OCI-LY7 (cell line): ENCODE results near the gene THBS4. TPM values are rescaled to one million over a fixed set of nuclear protein-coding genes. Genes with fewer than 3 reads are reported as not detected.

ENCODE experiments used
- BruUV-seq: library from RNA; stranded (reverse); fragments of 400-500 nt; replicated peaks from 2 replicates; lab custom pipeline; 2021; lab: Mats Ljungman, UMichigan
- CTCF ChIA-PET: fragments of 300-600 bp; sonication (Branson Sonifier 250); formaldehyde crosslinking; loops from one replicate; lab custom pipeline; 2022; ENCODE audit warnings: antibody characterized with exemption; ENCODE audit not compliant: unreplicated experiment; lab: Charles Lee
- POLR2A ChIA-PET: fragments of 300-600 bp; sonication (Branson Sonifier 250); formaldehyde crosslinking; loops from one replicate; lab custom pipeline; 2022; ENCODE audit warnings: antibody characterized with exemption; lab: Charles Lee
- DNase-seq: peaks from one replicate; pipeline ENCODE4 v3.0.0-alpha.2; 2015; ENCODE audit warnings: low spot score
- H2AFZ ChIP-seq: fragments of 200-600 bp; sonication (generic), shearing (Covaris generic); 2 replicates; pipeline ENCODE4 v1.6.1; 2014; ENCODE audit warnings: mild to moderate bottlenecking, antibody characterized with exemption, low read length, moderate library complexity
- H3K27ac ChIP-seq: fragments of 200-600 bp; sonication (generic); 2 replicates; pipeline ENCODE4 v1.5.1; 2014; ENCODE audit warnings: mixed run types, low read depth, mild to moderate bottlenecking, moderate library complexity, low read length, inconsistent platforms; ENCODE audit not compliant: poor library complexity, severe bottlenecking
- H3K36me3 ChIP-seq: fragments of 200-600 bp; sonication (generic); 2 replicates; pipeline ENCODE4 v1.6.1; 2014; ENCODE audit warnings: mild to moderate bottlenecking, antibody characterized with exemption, low read length, moderate library complexity, mixed read lengths; ENCODE audit not compliant: insufficient read depth
- H3K4me1 ChIP-seq: fragments of 200-600 bp; sonication (generic); 2 replicates; pipeline ENCODE4 v1.5.1; 2014; ENCODE audit warnings: mild to moderate bottlenecking, low read length; ENCODE audit not compliant: insufficient read depth, poor library complexity, severe bottlenecking
- H3K4me2 ChIP-seq: fragments of 200-600 bp; sonication (generic); 2 replicates; pipeline ENCODE4 v1.6.1; 2014; ENCODE audit warnings: mild to moderate bottlenecking, low read length
- H3K4me3 ChIP-seq: fragments of 200-600 bp; sonication (generic); 2 replicates; pipeline ENCODE4 v1.5.1; 2014; ENCODE audit warnings: mild to moderate bottlenecking, low read depth, low read length; ENCODE audit not compliant: poor library complexity, severe bottlenecking
- H3K79me2 ChIP-seq: fragments of 200-600 bp; sonication (generic); 2 replicates; pipeline ENCODE4 v1.6.1; 2016; ENCODE audit warnings: low read depth, mild to moderate bottlenecking, low read length, moderate library complexity, mixed read lengths; ENCODE audit not compliant: insufficient read depth
- H3K9me2 ChIP-seq: fragments of 200-600 bp; sonication (generic); 2 replicates; pipeline ENCODE4 v1.6.1; 2016; ENCODE audit warnings: mild to moderate bottlenecking, low read length, mixed read lengths; ENCODE audit not compliant: insufficient read depth
- H3K9me3 ChIP-seq: fragments of 200-600 bp; sonication (generic); 2 replicates; pipeline ENCODE4 v1.6.1; 2014; ENCODE audit warnings: mild to moderate bottlenecking, mixed run types, low read length, mixed read lengths
- H4K20me1 ChIP-seq: fragments of 200-600 bp; sonication (generic); 2 replicates; pipeline ENCODE4 v1.6.1; 2014; ENCODE audit warnings: mild to moderate bottlenecking, antibody characterized with exemption, low read length, moderate library complexity, mixed read lengths; ENCODE audit not compliant: insufficient read depth
- CTCF ChIP-seq: fragments of 200-600 bp; sonication (generic); conservative IDR thresholded peaks from 2 replicates; pipeline ENCODE4 v1.5.1; 2014; ENCODE audit warnings: mild to moderate bottlenecking, antibody characterized with exemption, low read length, moderate library complexity, mixed read lengths
- EZH2phosphoT487 ChIP-seq: fragments of 200-600 bp; sonication (generic); IDR thresholded peaks from 2 replicates; pipeline ENCODE4 v1.6.1; 2018; ENCODE audit warnings: low read depth, borderline replicate concordance, mild to moderate bottlenecking, mixed run types, antibody characterized with exemption, low read length, moderate library complexity, mixed read lengths
- intact Hi-C: fragments of 100-400 bp; cut with micrococcal nuclease; formaldehyde crosslinking; loops from one replicate; pipeline ENCODE4 v1.10.0; 2022; ENCODE audit not compliant: unreplicated experiment
- total RNA-seq, 2 experiments: library from RNA; depleted of rRNA in 1 of 2; stranded (reverse); fragments of >200 nt in 1 of 2; shearing (Covaris generic) in 1 of 2; gene quantifications; 2 replicates each; pipeline ENCODE4 v1.2.3, GENCODE V29; 2014 to 2022

THBS4 gene
- total RNA-seq, 2 experiments from 2014 or later, result 1.8 to 4.2 TPM

GRCh38 chr5:80025069-80025468 lies 10.1 kb upstream of the THBS4 start:
- H3K27ac ChIP-seq, result no peak overlapping the region
- no peak overlapping the region for H2AFZ ChIP-seq
- no peaks in the 10 kb centered on the region for H3K9me3 ChIP-seq
- H4K20me1 ChIP-seq, result no peaks in the 10 kb centered on the region
- POLR2A ChIA-PET, result interaction anchor here (0.7 kb wide), 1 partner anchor 15 kb away, joined by 3 read pairs; no protein-coding TSS in a partner anchor
- DNase-seq, result no peak
- intact Hi-C loops, result no loop called here
- no peaks in the 10 kb centered on the region for H3K36me3 ChIP-seq
- H3K9me2 ChIP-seq, result no peaks in the 10 kb centered on the region
- no peaks in the 10 kb centered on the region for H3K79me2 ChIP-seq
- TF ChIP-seq CTCF, result no peak
- no peak for TF ChIP-seq EZH2phosphoT487
- H3K4me2 ChIP-seq, result no peak overlapping the region
- H3K4me1 ChIP-seq, result no peaks in the 10 kb centered on the region
- no peak overlapping the region for H3K4me3 ChIP-seq
- BruUV-seq, result no TSS peak
- CTCF ChIA-PET, result no interaction called here

GRCh38 chr5:80026841-80027240 lies 8.3 kb upstream of the THBS4 start:
- intact Hi-C loops, result no loop called here

More at GRCh38 chr5:80026841-80027240, 8.3 kb upstream of the THBS4 start:
- ChIA-PET POLR2A (no interaction called here), CTCF (no interaction called here)
- no peaks in the 10 kb centered on the region for H3K4me1 ChIP-seq
- H3K36me3 ChIP-seq, result no peaks in the 10 kb centered on the region
- no peaks in the 10 kb centered on the region for H3K9me2 ChIP-seq
- TF ChIP-seq CTCF (no peak), EZH2phosphoT487 (no peak)
- no peak overlapping the region for H3K4me3 ChIP-seq
- DNase-seq, result no peak
- H3K27ac ChIP-seq, result no peak overlapping the region
- no peak overlapping the region for H2AFZ ChIP-seq
- no peak overlapping the region for H3K4me2 ChIP-seq
- H4K20me1 ChIP-seq, result no peaks in the 10 kb centered on the region
- BruUV-seq, result no TSS peak
- H3K79me2 ChIP-seq, result no peaks in the 10 kb centered on the region
- H3K9me3 ChIP-seq, result no peaks in the 10 kb centered on the region
